NCI-H2171 treated with DMSO at 0.1 percent for 48 hours (cell line): ENCODE data around the gene PLEK.
"Not testable (repeated sequence)": the region's sequence is repeated elsewhere in the genome, so short reads cannot be mapped to it uniquely, and the experiment has no call there.

Experiments used
- DNase-seq: peaks from one replicate; lab custom pipeline; 2025; lab: John Stamatoyannopoulos, UW

PLEK gene

DNA sequence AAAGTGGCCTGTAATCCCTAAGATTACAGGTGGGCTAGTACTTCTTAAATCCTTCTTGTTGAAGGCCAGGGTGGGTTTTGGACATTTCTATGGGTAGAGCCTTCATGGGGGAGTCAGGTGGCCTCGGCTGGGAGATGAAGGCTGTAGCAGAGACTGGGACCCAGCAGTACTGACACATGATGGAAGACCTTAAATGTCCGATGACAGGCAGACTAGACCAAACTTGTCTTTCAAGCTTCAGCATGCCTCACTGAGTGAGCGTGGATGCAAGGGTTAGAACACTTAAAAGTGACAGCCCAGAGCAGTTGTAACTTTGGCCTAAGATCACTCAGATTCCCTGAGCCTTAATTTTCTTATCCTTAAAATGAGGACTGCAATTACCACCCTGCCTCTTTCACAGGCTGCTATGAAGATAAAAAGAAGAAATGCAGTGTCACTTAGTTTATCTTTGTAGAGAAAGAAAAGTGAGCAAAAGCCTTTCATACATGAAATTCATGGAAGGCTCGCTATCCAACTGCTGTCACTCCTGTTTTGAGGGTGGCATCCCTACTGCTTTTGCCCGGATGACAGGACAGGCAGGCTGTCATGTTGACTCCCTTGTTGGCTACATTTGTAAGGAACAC, 19.5 kb downstream of the PLEK start:
- DNase-seq = no peak

DNA sequence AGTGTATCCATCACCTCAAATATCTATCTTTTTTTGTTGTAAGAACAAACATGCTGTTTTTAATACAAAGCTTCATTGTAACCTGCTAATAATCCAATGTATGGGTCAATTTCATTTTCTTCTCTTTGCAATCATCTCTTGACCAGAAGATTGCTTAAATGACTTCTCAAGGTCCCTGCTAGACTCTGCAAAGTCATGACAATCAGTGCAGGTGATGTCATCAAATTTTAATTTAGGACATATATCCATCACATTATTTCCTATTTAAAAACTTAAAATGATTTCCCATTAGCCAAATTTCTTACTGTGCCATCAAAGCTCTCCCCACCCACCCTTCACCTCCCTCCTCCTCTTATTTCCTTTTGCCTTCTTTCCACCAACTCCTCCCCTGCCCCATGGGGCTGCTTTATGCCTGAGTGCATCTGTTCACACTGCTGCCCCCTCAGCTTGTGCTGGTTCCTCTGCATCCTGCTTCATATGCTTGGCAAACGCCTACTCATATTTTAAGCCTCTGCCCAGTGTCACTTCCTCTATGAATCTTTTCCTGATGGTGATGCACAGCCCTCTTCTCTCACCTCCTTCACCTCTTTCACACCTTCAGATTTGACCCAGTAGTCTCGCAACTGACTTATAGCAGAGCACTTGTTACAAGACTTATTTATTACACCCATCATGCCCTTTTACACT, 20.3 kb downstream of the PLEK start:
- peak; percentile 57 for DNase-seq

DNA sequence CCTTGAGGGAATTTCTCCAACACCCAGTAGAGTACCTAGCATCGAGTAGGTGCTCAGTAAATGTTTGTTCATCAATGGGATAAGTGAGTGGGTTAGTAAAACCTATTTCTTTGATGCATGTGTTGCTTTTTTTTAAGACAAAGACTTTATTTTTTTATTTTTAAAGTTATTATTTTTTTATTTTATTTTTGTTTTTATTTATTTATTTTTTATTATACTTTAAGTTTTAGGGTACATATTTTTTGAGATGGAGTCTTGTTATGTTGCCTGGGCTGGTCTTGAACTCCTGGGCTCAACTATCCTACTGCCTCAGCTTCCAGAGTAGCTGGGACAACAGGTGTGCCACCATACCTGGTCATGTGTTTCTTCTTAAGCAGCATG, 20.8 kb downstream of the PLEK start:
- no peak for DNase-seq

DNA sequence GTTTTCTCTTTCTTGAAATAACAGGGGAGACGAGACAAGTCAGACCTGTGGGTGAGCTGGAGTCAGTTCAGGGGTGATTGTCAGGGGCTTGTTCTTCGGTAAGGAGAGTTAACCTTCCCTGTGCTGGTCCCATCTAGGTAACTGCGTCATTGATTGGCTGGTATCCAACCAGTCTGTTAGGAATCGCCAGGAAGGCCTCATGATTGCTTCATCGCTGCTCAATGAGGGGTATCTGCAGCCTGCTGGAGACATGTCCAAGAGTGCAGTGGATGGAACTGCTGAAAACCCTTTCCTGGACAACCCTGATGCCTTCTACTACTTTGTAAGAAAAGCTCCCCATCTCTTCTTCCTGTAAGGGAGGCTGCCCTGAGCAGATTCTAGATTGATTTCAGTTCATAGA, 21.3 kb downstream of the PLEK start:
- DNase-seq = no peak

DNA sequence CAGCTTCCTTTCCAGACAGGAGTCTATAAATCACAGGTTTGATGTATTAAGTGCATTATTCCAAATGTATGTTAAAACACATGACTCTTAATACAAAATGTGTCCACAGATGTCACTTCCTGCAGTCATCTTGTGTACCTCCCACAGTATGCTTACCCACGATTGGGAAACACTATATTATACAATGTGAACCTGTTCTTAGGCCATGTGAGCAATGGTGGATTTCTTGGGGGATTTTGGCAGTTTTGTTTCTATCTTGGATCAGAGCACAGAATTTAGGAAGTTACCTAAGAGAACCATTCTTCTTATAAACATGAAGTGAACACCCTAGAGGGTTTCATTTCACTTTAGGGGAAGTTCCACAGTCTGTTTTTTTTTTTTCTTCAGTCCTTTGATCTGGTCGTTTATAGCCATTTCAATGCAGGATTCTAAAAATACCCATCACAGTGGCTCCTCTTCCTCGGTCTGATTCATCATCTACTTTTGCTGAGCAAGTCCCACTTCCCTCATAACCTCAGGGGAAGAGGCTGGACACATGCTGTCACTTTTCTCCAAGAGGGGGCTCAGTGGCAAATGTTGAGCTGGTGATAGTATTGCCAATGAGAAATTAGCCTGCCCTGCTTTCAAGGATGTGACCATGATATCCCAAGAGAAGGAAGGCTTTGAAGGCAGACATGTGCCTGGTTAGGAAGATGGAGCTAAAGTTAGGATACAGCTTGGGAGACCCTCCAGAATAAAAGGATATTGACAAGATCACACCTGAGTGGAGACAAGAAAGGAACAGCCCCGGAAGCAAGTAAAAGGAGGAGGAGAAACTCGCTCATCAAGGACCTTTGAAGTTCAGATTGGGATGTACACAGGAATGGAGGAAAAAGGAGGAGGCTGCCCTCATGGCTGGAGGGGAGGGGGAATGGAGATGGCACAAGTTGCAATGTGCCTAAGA, 22.6 kb downstream of the PLEK start:
- no peak for DNase-seq

DNA sequence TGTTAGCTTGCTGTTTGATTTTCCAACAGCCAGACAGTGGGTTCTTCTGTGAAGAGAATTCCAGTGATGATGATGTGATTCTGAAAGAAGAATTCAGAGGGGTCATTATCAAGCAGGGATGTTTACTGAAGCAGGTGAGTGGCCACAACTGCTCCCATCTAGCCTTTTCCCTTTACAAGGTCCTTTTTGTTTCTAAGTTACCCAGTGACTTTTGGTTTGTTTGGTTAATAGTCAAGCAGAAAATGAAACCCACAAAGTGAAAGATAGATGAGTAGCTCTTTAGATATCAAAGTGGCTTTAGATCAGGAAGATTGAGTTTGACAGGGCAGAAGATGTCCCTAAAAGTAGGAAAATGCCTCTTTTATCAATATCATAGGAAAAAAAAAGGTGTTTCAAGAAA, 23.3 kb downstream of the PLEK start:
- no peak for DNase-seq

DNA sequence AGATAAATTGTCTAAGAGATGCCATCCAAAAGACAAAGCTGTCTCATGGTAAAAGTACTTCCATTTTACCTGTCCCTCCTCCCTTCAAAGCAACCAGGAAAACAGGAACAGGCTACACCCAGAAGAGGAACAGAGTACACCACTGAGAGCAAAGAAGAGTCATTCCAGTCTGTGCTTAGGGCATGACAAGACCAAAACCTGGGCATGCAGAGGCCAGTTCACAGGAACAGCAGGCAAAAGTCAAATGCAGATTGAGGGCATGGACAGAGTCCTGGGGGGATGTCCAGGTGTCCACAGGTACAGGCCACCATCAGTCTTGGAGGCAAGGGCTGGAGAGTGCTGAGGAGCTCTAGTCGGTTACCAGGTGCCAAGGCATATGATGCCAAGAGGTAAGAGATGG, 23.7 kb downstream of the PLEK start:
- DNase-seq = no peak

DNA sequence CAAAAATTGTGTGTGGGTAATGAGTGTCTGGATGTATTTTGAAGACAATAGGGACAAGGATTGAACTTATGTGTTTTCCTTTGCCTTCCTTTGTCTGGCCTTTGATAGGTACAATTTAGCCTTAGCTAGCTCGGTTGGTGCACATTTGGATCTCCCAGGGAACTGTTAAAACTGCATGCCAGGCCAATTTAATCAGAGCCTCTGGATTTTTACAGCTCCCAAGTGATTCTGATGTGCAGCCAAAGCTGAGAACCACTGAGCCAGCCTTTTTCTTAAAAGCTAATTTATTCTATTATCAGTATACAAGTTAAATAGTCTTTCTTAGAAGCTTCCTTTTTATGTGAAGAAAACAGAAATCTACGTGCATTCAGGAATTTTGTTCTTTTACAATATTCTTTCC, 25.0 kb downstream of the PLEK start:
- DNase-seq = no peak

DNA sequence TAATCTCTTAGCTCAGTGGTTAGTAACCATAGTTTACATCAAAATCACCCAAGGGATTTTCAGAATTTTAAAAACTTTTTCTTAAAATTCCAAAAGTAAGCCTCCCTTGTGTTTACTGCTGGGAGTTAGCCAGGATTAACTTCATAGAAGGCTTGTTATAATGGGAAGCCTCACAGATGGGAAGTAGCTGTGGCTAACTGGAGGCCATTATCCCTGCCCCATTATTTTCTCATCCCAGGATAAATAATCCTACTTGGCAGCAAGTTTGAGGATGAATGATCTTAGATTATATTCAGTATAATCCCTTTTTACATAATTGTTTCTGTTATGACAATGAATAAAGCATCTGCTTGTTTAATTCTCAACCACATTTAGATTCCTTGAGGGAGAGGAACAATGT, 25.5 kb downstream of the PLEK start:
- no peak for DNase-seq

DNA sequence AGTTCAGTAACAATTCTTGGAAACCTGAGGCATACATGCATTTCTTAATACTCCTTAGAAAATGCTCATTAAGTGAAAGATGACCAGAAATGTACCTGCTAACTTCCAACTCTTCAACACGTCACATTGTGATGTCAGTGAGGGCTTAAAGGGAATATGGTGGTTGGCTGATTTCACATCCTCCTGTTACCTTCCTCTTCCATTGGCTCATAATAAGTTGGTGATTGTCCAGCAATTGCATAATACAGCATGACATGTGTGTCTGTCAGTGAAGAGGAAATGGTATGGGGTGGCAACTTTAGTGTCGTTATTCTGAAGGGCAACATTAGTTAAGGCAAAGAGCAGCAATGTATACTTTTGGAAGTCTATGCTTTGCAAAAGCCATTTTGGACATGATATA, 26.0 kb downstream of the PLEK start:
- no peak for DNase-seq

DNA sequence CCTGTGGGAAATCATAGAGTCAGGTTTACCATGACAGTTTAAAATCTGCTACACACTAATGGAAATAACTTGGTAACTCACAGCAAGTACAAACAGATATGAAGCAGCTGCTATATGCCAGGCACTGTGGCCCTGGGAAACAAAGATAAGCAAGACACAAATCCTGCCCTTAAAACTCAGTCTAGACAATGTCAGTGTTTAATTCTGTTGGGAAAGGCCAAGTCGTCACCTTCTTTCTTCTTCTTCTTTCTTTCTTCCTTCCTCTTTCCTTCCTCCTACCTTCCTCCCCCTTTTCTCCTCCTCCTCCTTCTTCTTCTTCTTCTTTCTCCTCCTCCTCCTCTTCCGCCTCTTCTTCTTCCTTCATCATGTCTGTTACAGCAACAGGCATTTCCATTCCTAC, 26.8 kb downstream of the PLEK start:
- no peak for DNase-seq

DNA sequence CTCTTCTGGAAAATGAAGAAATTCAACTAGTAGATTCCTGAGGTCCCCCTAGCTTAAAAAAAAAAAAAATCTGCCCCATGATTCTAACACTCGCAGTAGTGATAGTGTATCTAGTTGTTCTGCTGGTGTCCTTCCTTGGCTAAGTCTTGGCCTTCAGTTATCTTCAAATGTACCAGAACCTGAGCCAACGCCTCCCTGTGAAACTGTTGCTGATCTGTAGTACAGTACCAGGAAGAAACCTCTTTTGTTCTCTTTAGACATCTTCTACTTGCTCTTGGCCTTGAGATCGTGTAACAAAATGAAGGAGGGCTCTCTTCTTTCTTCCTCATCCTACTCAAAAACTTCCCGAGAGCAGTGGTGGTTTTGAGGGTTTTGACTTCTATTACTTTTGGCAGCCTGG, 31.0 kb downstream of the PLEK start:
- DNase-seq = no peak

DNA sequence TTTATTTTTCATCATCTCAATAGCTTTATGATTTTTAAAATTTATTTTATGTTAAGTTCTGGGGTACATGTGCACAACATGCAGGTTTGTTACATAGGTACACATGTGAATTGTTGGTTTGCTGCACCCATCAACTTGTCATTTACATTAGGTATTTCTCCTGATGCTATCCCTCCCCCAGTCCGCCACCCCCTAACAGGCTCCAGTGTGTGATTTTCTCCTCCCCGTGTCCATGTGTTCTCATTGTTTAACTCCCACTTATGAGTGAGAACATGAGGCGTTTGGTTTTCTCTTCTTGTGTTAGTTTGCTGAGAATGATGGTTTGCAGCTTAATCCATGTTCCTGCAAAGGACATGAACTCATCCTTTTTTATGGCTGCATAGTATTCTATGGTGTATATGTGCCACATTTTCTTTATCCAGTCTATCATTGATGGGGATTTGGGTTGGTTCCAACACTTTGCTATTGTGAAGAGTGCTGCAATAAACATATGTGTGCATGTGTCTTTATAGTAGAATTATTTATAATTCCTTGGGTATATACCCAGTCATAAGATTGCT, 32.7 kb downstream of the PLEK start:
- DNase-seq = not testable (repeated sequence)

DNA sequence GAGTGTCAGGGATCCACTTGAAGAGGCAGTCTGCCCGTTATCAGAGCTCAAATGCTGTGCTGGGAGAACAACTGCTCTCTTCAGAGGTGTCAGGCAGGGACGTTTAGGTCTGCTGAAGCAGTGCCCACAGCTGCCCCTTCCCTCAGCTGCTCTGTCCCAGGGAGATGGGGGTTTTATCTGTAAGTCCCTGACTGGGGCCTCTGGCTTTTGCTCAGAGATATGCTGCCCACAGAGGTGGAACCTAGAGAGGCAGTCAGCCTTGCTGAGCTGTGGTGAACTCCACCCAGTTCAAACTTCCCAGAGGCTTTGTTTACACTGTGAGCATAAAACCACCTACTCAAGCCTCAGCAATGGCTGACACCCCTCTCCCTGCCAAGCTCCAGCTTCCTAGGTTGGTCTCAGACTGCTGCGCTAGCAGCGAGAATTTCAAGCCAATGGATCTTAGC, 38.1 kb downstream of the PLEK start:
- DNase-seq = no peak

DNA sequence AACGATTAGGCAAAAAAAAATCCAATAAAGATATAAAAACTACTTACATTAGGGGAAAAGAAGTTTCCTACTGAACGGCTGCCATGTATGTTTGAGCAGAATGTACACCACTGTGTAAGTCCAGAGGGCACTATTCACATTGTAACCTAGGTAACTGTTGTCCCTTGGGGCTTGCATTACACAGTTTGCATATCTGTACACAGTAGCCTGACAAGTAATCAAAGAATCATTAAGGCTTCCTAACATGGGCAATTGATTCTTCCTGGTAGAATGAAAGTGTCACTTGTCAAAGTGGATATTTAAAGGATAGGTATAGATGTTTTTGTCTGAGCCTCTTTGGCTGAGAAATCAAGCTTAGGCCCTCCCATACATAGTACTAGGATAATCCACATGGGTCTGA, 39.1 kb downstream of the PLEK start:
- DNase-seq = no peak

DNA sequence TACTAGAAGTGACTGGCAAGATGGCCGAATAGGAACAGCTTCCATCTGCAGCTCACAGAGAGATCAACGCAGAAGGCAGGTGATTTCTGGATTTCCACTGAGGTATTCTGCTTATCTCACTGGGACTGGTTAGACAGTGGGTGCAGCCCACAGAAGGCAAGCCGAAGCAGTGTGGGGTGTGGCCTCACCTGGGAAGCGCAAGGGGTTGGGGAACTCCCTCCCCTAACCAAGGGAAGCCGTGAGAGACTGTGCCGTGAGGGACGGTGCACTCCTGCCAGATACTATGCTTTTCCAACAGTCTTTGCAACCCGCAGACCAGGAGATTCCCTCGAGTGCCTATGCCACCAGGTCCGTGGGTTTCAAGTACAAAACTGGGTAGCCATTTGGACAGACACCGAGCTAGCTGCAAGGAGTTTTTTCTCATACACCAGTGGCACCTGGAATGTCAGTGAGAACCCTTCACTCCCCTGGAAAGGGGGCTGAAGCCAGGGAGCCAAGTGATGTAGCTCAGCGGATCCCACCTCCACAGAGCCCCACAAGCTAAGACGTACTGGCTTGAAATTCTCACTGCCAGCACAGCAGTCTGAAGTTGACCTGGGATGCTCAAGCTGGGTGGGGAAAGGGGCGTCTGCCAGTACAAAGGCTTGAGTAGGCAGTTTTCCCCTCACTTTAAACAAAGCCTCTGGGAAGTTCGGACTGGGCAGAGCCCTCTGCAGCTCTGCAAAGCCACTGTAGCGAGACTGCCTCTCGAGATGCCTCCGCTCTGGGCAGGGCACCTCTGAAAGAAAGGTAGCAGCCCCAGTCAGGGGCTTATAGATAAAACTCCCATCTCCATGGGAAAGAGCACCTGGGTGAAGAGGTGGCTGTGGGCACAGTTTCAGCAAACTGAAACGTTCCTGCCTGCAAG, 40.1 kb downstream of the PLEK start:
- DNase-seq = peak; percentile 10

DNA sequence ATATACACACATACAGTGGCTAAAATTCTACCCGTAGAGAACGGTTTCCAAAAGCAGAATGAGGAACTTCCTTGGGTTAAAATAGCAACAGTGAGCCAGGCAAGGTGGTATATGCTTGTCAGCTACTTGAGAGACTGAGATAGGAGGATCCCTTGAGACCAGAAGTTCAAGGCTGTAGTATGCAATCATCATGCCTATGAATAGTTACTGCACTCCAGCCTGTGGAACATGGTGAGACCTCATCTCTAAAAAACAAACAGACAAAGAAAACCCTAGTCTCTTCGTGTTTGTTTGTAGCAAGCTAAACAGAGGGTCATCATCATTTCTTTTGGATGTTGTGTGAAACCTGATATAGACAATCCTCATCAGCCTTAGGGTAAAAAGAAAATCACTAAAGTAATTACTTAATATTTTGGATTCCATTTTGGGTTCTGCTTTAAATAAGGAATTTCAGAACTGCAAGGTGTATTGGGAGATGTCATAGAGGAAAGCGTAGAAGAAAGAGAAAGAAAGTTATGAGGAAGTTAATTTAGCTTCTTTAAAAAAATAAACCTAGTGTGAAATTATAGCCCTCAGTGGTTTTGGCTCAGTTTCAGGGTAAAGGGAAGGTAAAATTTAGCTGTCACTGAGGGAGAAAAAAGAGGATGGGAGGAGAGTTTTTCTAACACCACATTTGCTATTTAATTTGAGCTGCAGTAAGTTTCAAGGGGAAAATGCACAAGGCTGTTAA, 46.5 kb downstream of the PLEK start:
- no peak for DNase-seq

DNA sequence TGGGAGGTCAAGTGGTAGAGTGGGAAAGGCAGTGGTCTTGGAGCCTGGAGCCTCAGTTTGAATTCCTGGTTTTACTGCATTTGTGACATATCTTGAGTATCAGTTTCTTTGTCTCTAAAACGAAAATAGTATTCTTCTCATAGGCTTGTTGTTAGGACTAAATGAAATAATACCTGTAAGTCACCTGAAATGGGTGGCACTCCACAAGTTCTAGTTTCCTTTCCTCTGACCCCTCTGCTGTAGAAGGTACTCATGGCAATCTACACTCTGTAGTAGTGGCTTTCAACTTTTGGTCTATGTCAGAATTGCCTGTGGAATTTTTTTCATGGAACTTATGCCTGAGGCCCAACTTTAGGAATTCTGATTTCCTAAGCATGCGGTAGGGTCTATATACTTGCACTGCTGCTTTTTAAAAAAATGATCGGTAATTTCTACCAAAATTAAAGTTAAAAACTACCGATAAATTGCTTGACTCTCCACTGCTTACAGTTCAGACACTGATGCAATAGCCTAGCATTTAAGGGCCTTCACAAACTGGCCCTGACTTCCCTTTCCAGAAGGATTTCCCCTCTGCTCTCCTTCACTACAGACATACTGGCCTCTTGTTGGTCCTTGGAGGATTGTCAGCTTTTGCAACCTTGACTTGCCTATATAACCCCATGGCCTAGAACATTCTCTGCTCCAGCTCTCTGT, 47.2 kb downstream of the PLEK start:
- no peak for DNase-seq

DNA sequence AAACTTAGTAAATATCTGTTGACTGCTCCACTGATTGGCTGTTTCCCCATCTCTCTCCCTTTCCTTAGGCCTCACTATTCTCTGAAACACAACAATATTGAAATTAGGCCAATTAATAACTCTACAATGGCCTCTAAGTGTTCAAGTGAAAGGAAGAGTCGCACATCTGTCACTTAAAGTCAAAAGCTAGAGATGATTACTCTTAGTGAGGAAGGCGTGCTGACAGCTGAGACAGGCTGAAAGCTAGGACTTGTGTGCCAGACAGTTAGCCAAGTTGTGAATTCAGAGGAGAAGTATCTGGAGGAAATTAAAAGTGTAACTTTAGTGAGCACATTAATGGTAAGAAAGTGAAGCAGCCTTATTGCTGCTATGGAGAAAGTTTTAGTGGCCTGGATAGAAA, 48.4 kb downstream of the PLEK start:
- no peak for DNase-seq

DNA sequence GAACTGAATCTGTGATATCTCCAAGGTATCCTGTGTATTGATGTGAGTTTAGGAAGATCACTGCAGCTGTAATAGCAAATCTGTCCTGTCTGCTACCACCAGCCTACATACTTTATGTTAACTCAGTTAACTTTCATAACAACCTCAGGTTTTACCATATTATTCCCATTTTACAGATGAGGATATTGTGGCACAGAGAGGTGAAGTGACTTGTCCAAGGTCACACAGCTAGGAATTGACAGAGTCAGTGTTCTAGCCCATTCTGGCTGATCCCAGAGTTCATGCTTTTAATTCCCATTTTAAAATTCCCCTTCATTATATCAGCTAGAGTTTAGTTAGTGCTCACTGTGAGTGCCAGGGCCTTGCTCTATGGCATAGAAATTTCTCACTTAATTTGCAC, 49.4 kb downstream of the PLEK start:
- no peak for DNase-seq
